ENCODE results near the gene MAEA.

MAEA gene

GRCh38 chr4:1300466-1301455, 11.1 kb downstream of the MAEA start:
- no peak for DNase-seq (ENCODE audit: low spot score)

- no peak for DNase-seq (ENCODE audit: low spot score)
Measured at GRCh38 chr4:1302159-1302558, 12.5 kb downstream of the MAEA start.

- DNase-seq (ENCODE audit: low spot score), result no peak
Measured at GRCh38 chr4:1305261-1305711, 15.6 kb downstream of the MAEA start.

- no peak for DNase-seq (ENCODE audit: low spot score)
Measured at GRCh38 chr4:1305781-1306455, 16.2 kb downstream of the MAEA start.

- DNase-seq (ENCODE audit: low spot score), result no peak
Measured at GRCh38 chr4:1307951-1308735, 18.5 kb downstream of the MAEA start.

GRCh38 chr4:1309261-1310010, 19.7 kb downstream of the MAEA start:
- no peak for DNase-seq (ENCODE audit: low spot score)

GRCh38 chr4:1310031-1310795, 20.5 kb downstream of the MAEA start:
- DNase-seq (ENCODE audit: low spot score), result no peak

- DNase-seq (ENCODE audit: low spot score), result no peak
Measured at GRCh38 chr4:1310796-1311631, 21.3 kb downstream of the MAEA start.

GRCh38 chr4:1312821-1313640, 23.3 kb downstream of the MAEA start:
- no peak for DNase-seq (ENCODE audit: low spot score)

- DNase-seq (ENCODE audit: low spot score), result no peak
Measured at GRCh38 chr4:1315306-1315705, 25.6 kb downstream of the MAEA start.

- no peak for DNase-seq (ENCODE audit: low spot score)
Measured at GRCh38 chr4:1315836-1316536, 26.3 kb downstream of the MAEA start.

GRCh38 chr4:1316537-1317168, 27.0 kb downstream of the MAEA start:
- DNase-seq (ENCODE audit: low spot score), result no peak

- DNase-seq (ENCODE audit: low spot score), result no peak
Measured at GRCh38 chr4:1317177-1318045, 27.7 kb downstream of the MAEA start.

- DNase-seq (ENCODE audit: low spot score), result no peak
Measured at GRCh38 chr4:1318046-1318375, 28.3 kb downstream of the MAEA start.

- no peak for DNase-seq (ENCODE audit: low spot score)
Measured at GRCh38 chr4:1318488-1319213, 29.0 kb downstream of the MAEA start.

- DNase-seq (ENCODE audit: low spot score), result no peak
Measured at GRCh38 chr4:1321486-1321885, 31.8 kb downstream of the MAEA start.

All from RKO (cell line).